ENCODE data around the gene GRK6.

- TF ChIP-seq CTCF (IDR thresholded peaks at IDR 0.05) (no peak), EP300 (IDR thresholded peaks at IDR 0.05; ENCODE audit: borderline replicate concordance in 1 of 2, low read depth in 1 of 2, low read length in 1 of 2) (no peak), SIN3A (IDR thresholded peaks at IDR 0.05; ENCODE audit: borderline replicate concordance, low read depth, low read length) (no peak), POLR2AphosphoS5 (IDR thresholded peaks at IDR 0.05; ENCODE audit: low read depth, low read length) (no peak), JUND (IDR thresholded peaks at IDR 0.05) (no peak), GATA2 (CRISPR knock-in tag; IDR thresholded peaks at IDR 0.05) (no peak), SMC3 (IDR thresholded peaks at IDR 0.05; ENCODE audit: low read depth, low read length) (no peak), RCOR1 (IDR thresholded peaks at IDR 0.05; ENCODE audit: low read length) (no peak)
- TF ChIP-seq, protein P1, sequence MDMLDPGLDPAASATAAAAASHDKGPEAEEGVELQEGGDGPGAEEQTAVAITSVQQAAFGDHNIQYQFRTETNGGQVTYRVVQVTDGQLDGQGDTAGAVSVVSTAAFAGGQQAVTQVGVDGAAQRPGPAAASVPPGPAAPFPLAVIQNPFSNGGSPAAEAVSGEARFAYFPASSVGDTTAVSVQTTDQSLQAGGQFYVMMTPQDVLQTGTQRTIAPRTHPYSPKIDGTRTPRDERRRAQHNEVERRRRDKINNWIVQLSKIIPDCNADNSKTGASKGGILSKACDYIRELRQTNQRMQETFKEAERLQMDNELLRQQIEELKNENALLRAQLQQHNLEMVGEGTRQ (IDR thresholded peaks at IDR 0.05; ENCODE audit: borderline replicate concordance, low read depth, low read length): no peak
These were observed 33.5 kb downstream of the GRK6 start for GRCh38 chr5:177459819-177460628.
